GM18951 (cell line): Measurements from ENCODE around the gene ITGB5.

Experiments
- POLR2A ChIP-seq: IDR thresholded peaks from 4 replicates; pipeline ENCODE4 v1.6.1; 2011; ENCODE audit warnings: mild to moderate bottlenecking; ENCODE audit not compliant: insufficient read length, insufficient read depth; ENCODE audit errors: extremely low read depth
- in situ Hi-C: fragments of 300-500 bp; cut with MboI; formaldehyde crosslinking; loops from one replicate; pipeline ENCODE4 v1.12.0; 2022; ENCODE audit warnings: low sequenced_read_pairs, mixed read lengths, inconsistent platforms; ENCODE audit not compliant: unreplicated experiment

The ITGB5 gene

GRCh38 chr3:124886168-124887056 lies 753 bp downstream of the ITGB5 start:
- no peak for TF ChIP-seq POLR2A
- in situ Hi-C loops, result no loop called here

- TF ChIP-seq POLR2A, result no peak
- in situ Hi-C loops, result no loop called here
These were observed 1.5 kb downstream of the ITGB5 start for GRCh38 chr3:124885466-124886167.

- in situ Hi-C loops, result no loop called here
- TF ChIP-seq POLR2A, result no peak
These were observed 2.6 kb downstream of the ITGB5 start for GRCh38 chr3:124884474-124885101.

GRCh38 chr3:124883766-124884473 lies 3.2 kb downstream of the ITGB5 start:
- in situ Hi-C loops, result no loop called here
- no peak for TF ChIP-seq POLR2A

- no peak for TF ChIP-seq POLR2A
These were observed 4.1 kb downstream of the ITGB5 start for GRCh38 chr3:124882816-124883747.

GRCh38 chr3:124881976-124882697 lies 5.0 kb downstream of the ITGB5 start:
- TF ChIP-seq POLR2A, result no peak
- in situ Hi-C loops, result no loop called here

More at GRCh38 chr3:124882816-124883747, 4.1 kb downstream of the ITGB5 start:
- in situ Hi-C loops, result no loop called here

- no peak for TF ChIP-seq POLR2A
- in situ Hi-C loops, result no loop called here
These were observed 7.9 kb downstream of the ITGB5 start for GRCh38 chr3:124879337-124879680.

- no peak for TF ChIP-seq POLR2A
- in situ Hi-C loops, result no loop called here
These were observed 8.4 kb downstream of the ITGB5 start for GRCh38 chr3:124878561-124879336.

- in situ Hi-C loops, result no loop called here
- TF ChIP-seq POLR2A, result no peak
These were observed 9.5 kb downstream of the ITGB5 start for GRCh38 chr3:124877674-124878073.

GRCh38 chr3:124876401-124876878 lies 10.7 kb downstream of the ITGB5 start:
- in situ Hi-C loops, result no loop called here
- no peak for TF ChIP-seq POLR2A

GRCh38 chr3:124873226-124873625 lies 13.9 kb downstream of the ITGB5 start:
- TF ChIP-seq POLR2A, result no peak
- in situ Hi-C loops, result no loop called here

- no peak for TF ChIP-seq POLR2A
- in situ Hi-C loops, result no loop called here
These were observed 19.7 kb downstream of the ITGB5 start for GRCh38 chr3:124867511-124867910.
